ENCODE measurements around the gene FGFR3. TPM values are rescaled to one million over a fixed set of nuclear protein-coding genes. Genes with fewer than 3 reads are reported as not detected.

FGFR3 gene
- total RNA-seq, 1 donor from 2014 or later, result not detected

DNA sequence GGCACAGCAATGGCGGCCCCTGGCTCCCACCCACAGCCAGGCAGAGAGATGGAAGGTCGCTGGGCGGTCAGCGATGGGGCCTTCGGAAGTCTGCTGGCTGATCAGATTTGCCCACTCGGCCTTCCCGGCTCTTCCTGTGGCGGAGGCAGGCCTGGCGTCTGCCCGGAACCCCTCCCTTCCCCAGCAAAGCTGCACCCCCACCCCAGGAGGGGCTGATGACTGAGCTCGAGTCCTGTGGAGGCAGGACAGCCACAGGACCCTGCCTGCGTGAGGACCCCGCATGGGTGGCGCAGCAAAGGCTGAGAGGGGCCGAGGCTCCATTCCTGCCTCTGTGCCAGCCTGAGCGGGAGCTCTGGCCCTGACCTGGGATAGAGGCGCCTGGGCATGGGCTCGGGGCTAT is 37.0 kb upstream of the FGFR3 start:
- no peak for DNase-seq (ENCODE audit: low read depth)

DNA sequence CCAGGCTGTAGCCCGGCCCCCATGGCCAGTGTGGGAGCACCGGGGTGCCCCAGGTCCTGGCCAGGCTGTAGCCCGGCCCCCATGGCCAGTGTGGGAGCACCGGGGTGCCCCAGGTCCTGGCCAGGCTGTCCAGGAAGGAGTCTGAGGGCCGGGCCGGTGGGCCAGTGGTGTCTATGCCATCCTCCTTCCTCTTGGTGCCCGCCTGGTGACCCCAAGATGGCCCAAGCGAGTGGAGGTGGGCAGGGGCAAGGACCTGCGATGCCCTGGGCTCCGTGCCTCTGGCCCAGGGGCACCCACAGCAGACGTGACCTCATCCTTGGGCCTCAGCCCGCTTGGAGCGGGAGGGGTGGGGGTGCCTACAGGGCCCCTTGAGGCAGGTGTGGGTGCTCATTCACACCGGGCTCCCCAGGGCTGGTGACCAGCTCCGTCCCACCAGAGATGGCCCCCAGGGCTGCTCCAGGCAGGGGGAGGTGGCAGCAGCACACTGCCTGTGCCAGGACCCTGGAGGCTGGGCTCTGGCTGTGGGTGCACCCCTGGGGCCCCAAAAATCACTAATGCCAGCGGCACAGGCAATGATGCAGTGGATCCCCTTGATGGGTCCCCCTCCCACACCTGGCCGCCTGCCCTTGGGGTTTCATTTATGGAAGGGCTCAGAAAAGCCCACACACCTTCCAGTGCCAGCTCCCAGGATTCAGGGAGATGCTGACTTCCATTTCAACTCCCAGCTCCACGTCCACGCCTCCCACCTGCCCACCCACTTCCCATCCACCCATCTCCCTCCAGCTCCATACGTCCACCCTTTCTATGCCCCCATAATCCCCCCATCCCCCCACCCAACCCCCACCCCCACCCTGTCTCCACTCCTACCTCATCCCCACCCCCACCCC is 36.0 kb upstream of the FGFR3 start:
- DNase-seq (ENCODE audit: low read depth), result no peak

DNA sequence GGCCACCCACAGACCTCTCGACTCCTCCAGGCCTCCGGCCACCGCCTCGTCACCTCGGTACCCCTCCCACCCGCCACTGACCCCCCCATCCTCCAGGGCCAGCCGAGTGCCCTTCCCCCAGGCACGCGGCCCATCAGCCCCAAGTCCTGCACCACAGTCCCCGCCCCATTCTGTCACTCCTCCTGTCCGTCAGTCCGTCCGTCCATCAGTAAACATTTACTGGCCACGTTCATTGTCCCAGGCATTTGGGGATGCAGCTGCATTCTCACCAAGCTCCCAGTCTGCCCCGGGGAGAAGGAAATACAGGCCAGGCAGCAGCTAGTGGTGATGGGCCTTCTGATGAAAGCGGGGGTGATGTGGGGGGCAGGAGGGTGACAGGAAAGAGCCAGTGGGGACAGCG is 35.3 kb upstream of the FGFR3 start:
- DNase-seq (ENCODE audit: low read depth), result no peak

DNA sequence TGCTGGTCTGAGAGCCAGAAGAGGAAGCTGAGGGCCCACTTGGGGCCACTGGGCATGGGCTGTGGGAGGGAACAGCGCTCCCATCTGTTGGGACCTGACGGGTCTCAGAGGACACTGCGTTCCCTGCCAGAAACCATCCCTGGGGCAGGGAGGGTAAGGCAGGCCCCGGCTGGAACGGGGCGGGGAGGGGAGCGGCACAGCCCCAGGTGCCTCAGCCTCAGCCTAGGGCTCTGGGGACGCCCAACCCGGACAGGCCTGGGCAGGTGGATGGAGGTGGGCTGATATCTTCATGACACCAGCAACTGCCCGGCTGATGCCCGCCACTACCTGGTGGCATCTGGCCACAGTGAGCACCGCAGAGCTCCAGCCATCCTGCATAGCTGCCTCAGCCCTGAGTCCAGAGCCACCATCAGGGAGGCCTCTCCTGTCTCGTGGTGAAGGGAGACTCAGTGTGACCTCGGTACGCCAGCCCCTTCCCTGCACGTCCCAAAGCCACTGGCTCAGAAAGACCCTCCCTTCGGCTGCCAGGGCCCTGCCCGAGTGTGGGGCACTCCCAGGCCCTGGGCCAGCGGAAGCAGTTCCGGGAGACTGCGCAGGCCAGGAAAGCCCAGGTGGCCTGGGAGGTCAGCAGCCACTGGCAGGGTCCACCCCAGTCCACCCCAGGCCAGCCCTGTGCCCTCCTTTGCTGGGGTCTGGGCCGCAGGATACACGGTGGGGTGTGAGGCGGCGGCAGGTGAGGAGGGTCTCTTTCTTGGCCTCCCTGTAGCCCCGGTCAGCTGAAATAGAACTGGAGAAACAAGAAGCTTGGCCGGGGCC is 34.6 kb upstream of the FGFR3 start:
- no peak for DNase-seq (ENCODE audit: low read depth)

DNA sequence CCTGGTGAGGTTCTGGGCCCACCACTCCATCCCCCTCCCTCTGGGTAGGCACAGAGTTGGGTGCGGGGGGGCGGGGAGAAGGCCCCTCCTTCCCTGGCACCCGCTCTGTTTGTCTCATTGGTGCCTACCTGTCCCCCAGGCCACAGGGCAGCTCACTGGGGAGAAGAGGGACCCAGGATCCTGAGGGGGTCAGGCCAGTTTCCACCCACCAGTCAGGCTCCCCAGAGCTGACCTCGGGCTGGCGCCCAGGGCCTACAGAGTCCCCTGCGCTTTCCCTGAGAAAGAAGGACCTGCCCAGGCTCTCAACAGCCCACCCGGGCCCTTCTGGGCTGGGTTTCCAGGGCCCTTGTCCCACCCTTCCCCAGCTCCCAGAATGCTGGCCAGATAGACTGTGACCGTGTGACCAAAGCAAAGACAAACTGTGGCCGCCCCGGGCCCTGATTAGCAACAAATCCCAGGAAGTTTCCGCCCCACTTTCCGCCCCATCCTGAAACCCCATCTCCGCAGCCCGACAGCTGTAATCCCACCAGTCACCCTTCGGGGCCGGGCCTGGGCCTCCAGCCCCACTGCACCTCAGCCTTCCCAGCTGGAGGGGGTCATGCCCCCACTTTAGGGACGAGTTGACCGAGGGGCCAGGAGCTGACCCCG is 33.8 kb upstream of the FGFR3 start:
- no peak for DNase-seq (ENCODE audit: low read depth)

DNA sequence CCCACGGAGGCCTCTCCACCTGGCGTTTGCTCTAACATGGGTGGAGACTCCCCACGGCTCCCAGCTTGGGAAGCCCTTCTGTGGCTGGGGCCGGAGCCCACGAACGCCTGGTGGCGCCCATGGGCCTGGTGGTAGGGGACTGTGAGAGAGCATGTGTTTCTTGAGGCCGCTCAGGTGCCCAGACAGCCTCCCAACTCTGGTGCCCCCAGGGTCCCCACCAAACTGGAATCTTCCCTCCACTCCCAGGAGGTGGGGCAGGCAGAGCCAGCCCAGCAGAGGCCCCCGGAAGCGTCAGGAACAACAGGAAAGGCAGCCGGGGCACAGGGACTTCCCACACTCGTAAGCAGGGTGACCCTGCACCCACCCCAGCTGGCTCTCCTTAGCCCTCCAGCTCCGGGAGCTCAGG is 33.3 kb upstream of the FGFR3 start:
- DNase-seq (ENCODE audit: low read depth), result no peak

DNA sequence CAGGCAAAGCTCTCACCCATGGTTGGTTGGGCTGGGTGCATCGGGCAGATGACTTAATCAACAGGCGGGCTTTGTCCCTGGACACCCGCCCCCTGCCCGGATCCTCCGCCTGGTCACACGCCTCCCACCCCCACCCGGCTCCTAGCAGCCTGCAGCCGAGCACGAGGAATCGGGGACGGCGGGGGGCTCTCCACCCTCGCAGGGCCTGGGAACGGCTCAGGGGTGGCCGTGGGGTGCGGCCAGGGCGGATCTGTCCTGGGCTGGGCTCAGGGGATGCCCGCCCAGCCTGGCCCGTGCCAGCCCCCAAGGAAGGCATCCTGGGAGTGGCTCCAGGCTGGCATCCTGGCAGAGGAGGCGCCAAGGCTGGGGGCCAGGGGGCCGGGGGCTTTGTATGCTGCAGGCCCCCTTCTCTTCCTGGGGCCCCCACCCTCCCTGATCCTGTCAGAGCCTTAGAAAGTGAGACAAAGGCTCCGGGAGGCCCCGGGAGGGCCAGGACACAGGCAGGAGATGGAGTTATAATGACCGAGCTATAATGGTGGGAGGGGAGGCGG is 32.5 kb upstream of the FGFR3 start:
- no peak for DNase-seq (ENCODE audit: low read depth)

DNA sequence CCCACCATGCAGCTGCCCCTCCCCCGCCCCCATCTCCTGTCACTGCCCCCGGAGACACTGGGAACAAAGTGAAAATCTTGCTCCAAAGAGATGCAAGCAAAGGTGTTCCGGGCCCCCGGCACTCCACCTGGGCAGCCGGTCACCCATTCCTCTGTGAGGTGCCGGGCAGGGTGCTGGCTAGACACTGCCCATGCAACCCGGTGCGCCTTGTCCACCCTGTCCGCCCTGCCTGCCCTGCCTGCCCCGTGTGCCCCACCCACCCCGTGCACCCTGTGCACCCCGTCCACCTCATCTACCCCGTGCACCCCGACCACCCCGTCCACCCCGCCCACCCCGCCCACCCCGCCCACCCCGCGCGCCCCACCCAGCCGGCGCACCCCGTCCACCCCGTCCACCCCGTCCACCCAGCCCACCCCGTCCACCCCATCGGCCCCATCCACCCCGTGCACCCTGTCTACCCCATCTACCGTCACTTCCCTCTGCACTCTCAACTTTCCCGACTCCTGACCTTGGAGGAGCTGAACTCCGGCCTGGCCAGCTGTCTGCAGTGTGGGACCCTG is 31.9 kb upstream of the FGFR3 start:
- no peak for DNase-seq (ENCODE audit: low read depth)

DNA sequence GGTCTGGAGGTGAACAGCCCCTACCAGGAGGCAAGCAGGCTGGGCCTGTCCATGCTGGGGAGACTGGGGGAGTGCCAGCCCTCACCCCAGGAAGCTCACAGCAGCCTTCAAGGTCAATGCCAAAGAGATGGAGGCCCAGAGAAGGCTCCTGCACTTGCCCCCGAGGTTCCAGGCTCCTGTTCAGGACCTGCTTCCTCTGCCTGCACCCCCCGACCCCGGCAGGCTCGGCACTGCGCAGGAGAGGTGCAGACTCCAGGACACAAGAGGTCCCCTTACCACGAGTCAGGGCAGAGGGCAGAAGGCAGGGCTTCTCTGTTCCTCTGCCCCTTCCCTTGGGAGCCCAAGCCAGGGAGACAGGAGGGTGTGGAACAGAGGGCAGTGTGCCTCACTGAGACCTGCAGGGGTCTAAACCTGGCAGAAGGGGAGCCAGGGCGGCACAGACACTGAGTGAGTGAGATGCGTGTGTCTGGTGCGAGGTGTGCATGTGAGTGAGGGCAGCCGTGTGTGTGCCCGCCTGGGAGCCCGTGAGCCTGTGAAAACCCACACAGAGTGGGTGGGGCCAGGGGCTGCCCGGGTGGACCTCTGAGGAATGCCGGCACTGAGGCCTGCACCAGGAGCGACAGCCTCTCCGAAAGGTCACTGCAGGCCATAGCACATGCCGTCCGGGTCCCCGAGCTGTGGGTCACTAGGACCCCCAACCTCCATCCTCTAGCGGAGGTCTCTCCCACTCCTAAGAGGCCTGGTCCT is 30.7 kb upstream of the FGFR3 start:
- DNase-seq (ENCODE audit: low read depth), result no peak

DNA sequence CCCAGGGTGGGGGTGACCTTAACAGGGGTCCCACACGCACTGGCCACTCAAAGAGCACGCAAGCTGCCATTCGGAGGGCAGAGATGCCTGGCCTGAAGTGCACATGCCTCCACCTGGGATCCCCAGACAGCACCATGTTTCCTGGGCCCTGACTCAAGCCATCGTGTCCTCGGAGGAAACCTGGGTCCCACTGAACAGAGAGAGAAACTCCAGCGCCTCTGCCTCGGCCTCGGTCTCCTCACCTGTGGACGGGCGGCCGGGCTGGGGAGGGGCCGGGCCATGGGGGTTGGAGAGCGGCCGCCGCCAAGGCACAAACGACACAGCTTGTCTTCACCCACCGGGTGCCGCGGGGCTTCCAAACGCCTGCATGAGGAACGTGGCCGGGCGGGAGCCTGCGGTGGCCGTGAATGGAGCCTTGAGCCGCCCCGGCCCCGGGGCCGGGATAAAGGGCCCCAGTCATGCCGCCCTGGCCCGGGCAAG is 30.0 kb upstream of the FGFR3 start:
- DNase-seq (ENCODE audit: low read depth), result no peak

DNA sequence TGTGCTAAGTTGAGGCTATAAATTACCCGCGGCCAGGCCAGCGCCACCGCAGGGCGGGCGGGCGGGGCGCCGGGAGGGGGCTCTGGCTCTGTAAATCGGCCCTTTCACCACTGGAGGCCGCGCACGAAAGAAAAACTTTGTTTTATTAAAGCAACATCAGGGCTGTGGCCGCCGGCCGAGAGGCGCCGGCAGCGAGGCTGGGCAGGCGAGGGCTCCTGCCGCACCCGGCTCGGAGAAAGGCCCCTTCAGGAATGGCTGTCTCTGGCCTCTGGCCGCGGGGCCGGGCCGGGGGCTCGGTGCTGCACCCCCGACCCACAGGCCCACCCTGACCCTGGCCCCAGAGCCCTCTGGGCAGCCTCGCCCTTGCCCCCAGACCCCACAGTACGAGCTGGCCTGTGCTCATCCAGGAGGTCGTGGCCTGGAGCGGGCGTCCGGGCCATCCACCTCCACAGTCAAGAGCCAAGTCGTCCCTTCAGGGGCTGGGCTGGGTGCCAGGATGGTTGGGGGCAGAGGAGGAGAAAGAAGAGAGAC is 29.5 kb upstream of the FGFR3 start:
- DNase-seq (ENCODE audit: low read depth), result peak; percentile 65

DNA sequence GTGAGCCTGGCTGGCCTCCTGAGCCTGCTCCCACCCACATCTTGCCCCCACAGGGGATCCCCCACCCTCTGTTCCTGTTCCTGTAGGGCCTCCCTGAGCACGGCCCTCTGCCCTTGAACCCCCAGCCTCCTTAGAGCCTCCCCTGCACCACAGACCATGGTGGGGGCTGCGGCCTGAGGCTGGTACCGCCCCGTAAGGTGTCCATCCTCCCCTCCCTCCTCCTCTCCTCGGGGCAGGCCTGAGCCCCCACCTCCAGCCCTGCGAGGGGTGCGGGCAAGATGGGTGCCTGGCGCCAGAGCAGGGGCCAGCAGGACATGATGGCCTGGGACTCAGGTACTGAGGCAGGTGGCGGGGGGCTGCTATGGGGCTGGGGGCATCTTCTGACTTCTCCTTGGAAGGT is 28.4 kb upstream of the FGFR3 start:
- DNase-seq (ENCODE audit: low read depth), result no peak

DNA sequence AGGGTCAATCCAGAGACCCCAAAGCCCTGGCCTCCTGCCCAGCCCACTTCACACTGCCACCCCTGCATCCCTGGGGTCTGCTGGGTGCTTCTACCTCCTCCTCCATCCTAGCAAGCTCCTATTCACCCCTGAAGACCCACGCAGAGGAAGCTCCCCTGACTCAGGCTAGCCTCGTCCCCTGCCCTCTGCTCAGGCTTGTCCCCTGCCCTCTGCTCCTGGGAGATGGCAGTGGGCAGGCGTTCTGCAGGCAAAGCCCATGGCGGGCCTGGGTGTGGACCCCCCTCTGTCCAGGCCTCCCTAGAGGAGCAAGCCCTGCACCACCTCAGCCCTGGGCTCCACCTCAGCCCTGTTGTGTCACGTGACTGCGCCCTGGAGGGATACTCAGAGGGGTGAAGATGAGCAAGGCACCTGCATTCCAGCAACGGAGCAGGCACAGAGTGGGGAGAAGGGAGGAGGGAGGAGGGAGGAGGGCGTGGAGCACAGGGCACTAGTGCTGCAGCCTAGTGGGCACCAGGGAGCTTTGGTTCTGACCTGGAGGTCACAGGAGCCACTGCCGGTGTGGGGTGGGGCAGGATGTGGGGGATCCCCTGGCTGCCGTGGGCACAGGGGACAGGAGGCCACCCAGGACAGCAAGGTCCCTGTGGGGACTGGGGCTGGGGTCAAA is 27.6 kb upstream of the FGFR3 start:
- no peak for DNase-seq (ENCODE audit: low read depth)

DNA sequence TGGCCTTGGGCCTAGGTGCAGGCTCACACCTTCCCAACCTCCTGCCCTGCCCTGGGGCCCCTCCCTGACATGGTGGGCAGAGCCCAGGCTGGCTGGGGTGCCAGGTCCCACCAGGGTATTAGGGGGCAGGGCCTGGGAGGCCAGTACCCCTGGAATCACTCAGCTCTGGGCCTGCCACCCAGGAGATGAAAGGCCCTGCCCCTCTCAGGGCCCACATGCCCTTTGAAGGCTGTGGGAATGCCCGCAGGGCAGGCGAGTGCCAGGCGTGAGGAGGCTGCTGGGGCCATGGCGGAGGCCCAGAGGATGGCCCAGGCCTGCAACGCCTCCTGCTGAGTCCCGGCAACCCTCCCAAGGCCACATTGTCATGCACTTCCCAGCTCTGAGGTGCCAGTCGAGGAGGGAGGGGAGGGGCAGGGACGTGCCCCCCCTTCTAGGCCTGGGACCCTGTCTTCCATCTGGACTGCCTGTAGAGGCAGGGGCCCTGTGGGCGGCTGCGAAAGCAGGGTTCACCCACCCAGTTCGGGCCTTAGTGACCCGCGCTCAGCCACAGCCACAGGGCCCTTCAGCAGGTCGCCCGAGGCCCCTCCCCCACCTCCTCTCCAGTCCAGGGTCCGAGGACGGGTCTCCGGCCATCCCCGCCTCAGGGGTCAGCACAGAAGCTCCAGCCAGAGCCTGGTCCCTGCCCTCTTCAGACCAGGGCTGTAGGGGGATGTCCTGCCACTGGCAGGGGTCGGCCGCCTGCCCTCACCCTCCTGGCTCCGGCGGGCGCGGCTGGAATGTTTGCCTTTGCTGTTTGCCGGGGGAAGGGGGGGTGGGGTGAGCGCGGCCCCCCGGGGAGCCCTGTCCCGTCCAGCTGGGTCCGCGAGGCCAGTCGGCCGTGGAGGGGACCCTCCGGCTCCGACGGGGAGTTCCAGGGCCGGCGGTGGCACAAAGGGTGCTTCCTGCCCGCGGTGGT is 26.7 kb upstream of the FGFR3 start:
- no peak for DNase-seq (ENCODE audit: low read depth)

DNA sequence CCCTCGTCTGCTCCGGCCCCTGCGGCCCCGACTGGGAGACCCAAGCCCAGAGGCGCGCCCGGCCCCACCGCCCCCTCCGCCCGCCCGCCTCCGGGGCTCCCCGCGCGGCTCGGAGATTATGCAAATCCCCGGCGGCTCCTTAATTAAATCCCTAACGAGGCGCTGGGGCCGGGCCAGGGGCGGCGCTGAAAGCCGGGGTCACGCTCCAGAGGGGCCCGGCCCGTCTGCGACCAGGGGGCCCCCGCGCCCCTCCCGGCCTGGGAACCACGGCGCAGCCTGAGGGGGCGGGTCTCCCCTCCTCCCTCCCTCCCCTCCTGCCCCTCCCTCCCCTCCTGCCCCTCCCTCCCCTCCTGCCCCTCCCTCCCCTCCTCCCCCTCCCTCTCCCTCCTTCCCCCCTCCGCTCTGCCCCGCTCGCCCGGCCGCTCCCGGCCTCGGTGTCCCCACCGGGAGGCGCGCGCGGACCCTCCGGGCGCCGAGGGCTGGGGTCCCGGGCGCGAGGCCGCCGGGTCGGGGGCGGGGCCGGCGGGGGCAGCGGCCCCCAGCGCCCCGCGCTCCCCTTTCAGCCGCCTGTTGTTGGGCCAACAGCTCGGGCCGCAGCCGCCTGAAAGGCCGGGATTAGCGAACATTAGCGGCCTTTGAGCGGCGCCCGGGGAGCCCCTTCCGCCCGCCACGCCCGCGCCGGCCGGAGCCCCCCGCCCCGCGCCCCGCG is 25.9 kb upstream of the FGFR3 start:
- DNase-seq (ENCODE audit: low read depth), result peak; percentile 23

DNA sequence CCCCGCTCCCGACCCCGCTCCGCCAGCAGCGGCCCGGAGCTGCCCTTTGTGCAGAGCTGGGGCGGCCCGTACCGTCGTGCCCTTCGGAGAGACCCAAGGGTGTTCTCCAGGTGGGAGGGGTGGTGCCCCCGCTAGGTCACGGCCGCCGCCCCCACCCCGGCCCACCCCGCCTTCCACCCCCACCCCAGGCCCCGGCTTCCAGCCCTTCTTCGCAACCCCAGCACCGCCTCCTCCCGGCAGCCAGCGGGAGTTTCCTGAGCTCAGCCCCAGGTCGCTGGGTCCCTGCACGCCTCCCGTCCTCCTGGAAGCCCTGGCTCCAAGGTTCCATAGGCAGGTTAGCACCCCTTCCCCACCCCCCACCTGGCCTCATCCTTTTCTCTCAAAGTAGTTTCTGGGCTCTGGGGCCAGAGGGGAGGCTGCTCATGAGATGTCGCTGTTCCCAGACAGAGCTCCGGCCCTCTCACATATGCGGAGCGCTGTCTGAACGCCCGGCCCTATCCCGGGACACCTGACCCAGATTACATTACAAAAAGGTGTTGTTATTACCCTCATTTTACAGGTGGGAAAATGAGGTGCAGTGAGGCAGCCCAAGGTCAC is 25.2 kb upstream of the FGFR3 start:
- peak; percentile 47 for DNase-seq (ENCODE audit: low read depth)

DNA sequence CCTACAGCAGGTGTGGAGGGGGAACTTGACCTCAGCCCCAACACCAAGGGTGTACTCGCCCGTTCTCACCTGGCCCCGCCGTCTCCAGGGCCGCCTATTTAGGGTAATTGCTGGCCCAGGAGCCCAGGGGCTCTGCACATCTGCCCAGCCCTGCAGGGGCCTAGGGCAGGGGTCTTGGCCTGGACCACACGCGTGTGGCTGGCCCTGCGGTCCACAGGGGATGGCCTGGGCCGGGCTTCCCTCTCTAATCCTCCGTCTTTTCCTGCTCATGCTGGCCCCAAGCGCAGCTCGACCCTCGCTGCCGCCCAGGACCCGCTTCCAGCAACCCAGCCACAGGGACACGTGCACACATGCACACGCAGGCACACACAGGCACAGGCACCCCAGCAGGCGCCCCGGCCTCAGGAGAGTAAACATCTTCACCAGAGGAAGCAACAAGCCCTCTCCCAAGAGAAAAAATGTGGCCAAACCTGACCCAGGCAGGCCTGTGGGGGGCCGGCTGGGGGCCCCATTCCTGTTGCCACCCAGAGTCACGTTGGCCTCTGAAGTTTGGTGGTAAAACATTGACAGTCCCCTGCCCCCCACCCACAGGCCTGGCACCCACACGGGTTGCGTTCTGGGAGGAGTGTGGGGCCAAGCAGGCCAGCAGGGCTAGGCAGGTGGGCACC is 24.6 kb upstream of the FGFR3 start:
- no peak for DNase-seq (ENCODE audit: low read depth)
